Subcutaneous preadipocyte (primary cell): ENCODE measurements around the gene DLX3. TPM values are rescaled to one million over a fixed set of nuclear protein-coding genes. Genes with fewer than 3 reads are reported as not detected.

Experiments
- small RNA-seq: library from RNA; depleted of rRNA; stranded (forward); fragments of <200 nt; gene quantifications from one replicate; pipeline ENCODE3, GENCODE V24; 2012
- total RNA-seq: library from RNA; depleted of rRNA; stranded (reverse); fragments of >200 nt; gene quantifications from 2 replicates; pipeline ENCODE4 v1.2.3, GENCODE V29; 2012

The DLX3 gene
- total RNA-seq: under 0.01 and 0.98 TPM in 2 replicates

GRCh38 chr17:49995055-49995738 is at the start of gene DLX3:
TSS of gene DLX3 (minus strand) at chr17:49995224. CDS start at chr17:49994998, 226 bp downstream.

GRCh38 chr17:49969134-49969759 is 25.8 kb downstream of the DLX3 start, which contains the start of gene DLX4:
TSS of gene DLX4 (plus strand) at chr17:49969190. CDS start at chr17:49969469, 279 bp downstream.

Small RNAs within 50 kb of the gene (small RNA-seq; reads per million reads assigned to genes)
- gene RNU6-1313P: not detected

Other genes with a start within 250 kb of the DLX3 start
- 3.5 and 3.7 TPM in 2 replicates for gene FAM117A, start 231.1 kb downstream of the DLX3 start, total RNA-seq
- 36.4 and 41.8 TPM in 2 replicates for gene KAT7, start 206.5 kb downstream of the DLX3 start, total RNA-seq
- gene TAC4, start 147.2 kb downstream of the DLX3 start, total RNA-seq: not detected in 2 replicates
- gene DLX4, start 26.0 kb downstream of the DLX3 start, total RNA-seq: not detected in 2 replicates
- 21.7 and 133 TPM in 2 replicates for gene ITGA3, start 60.9 kb upstream of the DLX3 start, total RNA-seq
- 12.3 and 26.1 TPM in 2 replicates for gene PDK2, start 100.1 kb upstream of the DLX3 start, total RNA-seq
- gene SAMD14, start 134.9 kb upstream of the DLX3 start, total RNA-seq: 0.37 and 0.59 TPM in 2 replicates
- 27.2 and 38.5 TPM in 2 replicates for gene PPP1R9B, start 155.5 kb upstream of the DLX3 start, total RNA-seq
- gene SGCA, start 170.8 kb upstream of the DLX3 start, total RNA-seq: not detected in 2 replicates
- gene COL1A1, start 206.4 kb upstream of the DLX3 start, total RNA-seq: 577 and 1,334 TPM in 2 replicates